ENCODE data around the gene DSC2.
"Not testable (repeated sequence)": the region's sequence is repeated elsewhere in the genome, so short reads cannot be mapped to it uniquely, and the experiment has no call there.

DSC2 gene

DNA sequence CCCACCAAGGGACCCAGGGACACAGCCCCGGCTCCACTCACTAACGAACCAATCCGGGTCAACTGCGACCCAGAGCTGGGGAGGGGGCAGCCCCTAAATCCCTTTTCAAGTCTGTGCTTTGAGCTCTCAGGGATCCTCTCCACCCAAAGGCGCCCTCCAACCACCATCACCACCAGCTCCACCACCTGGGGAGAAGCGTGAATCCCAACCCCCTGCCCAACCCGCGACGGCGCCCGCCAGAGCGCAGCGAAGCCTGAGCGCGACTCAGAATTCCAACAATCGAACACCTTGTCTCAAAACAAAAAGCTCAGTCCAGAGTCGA is 60.2 kb downstream of the DSC2 start:
- DNase-seq, result no peak

DNA sequence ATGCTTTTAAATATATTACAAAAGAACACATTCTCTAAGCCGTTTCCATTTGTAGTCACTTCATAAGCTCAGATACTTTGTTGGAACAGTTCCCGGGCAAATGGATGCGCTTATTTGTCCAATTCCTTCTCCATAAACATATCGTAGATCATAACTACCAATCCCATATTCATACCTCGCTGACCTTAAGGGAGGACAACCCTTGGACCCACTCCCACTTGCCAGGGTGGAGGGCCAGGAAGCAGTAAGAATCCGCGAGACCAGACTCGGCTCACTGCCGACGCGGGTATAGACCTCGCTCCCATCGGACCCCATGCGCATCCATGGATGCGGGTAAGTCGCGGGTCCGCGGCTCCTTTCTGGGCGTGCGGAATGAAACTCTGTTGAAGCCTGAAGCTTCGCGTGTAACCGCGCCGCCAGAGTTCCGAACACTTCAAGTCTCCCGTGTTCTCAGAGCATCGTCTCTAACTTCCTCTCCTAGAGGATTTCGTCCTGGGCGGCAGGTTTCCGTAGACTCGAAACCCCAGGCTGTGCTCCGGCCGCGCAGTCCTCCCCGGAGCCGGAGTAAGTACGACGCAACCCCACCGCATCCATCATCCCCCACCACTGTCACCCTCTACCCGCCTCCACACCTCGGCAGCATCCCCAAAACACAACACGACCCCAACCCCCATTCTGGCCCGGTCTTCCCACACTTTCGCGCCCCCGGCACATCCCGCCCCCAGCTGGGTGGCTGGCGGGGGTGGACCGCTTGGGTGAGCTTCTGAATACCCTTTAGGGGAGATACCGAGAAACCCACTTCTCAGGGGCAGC is 60.7 kb downstream of the DSC2 start:
- no peak for DNase-seq

GRCh38 chr18:31040686-31041270 is 61.4 kb downstream of the DSC2 start:
- no peak for DNase-seq

- DNase-seq, result no peak
These were observed 62.8 kb downstream of the DSC2 start for GRCh38 chr18:31039426-31039825.

GRCh38 chr18:31037686-31038085 is 64.5 kb downstream of the DSC2 start:
- DNase-seq, result not testable (repeated sequence)

- DNase-seq, result no peak
These were observed 67.7 kb downstream of the DSC2 start for GRCh38 chr18:31034541-31034940.

DNA sequence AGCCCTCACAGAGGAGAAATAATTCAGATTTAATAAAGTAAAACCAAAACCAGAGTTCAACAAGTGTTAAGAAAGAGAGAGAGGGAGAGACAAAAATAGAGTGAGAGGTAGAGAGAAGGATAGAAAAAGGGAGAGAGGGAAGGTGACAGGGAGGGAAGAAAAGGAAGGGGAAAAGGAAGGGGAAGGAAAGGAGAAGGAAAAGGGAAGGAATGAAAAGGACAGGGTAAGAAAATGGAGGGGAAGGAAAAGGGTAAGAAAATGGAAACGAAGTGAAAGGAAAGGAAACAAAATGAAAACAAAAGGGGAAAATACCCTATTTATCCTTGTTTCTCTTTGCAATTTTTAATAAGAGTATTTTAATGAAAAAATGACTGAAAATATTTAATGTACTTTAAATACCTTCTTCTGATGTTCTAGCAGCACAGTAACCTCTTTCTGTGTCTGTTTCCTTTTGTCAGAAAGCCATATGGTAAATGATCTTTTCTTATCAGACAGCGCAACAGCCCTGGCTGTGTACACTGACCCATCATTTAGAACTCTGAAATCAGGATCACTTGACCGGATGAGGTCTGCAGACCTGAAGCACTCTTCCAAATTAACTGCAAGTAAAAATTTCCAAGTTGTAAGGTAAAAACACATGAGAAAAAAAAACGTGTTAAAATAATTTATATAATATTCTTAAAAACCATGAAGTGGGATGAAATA is 71.5 kb downstream of the DSC2 start:
- no peak for DNase-seq

- DNase-seq, result no peak
These were observed 86.3 kb downstream of the DSC2 start for GRCh38 chr18:31015715-31016434.

- peak; percentile 62 for DNase-seq
These were observed 90.8 kb downstream of the DSC2 start for GRCh38 chr18:31011455-31011854.

GRCh38 chr18:31010601-31011000 is 91.6 kb downstream of the DSC2 start:
- DNase-seq, result no peak
